ENCODE measurements around the gene CHRNA5. TPM values are rescaled to one million over a fixed set of nuclear protein-coding genes. Genes with fewer than 3 reads are reported as not detected.

The CHRNA5 gene
- polyA plus RNA-seq, 2 of the 4 experiments (the other 2 are of a cell fraction) = 29.8 to 49.6 TPM

GRCh38 chr15:78629716-78630065 is 64.4 kb downstream of the CHRNA5 start:
- WGBS (ENCODE audit: missing lambda C conversion rate) = 73% methylated on average over 12 of the region's 12 CpGs
- DNase-seq (ENCODE audit: low read depth in 1 of 2, low spot score in 1 of 2) = no peak
- ChIA-PET CTCF (interaction anchor here (0.5 to 19.2 kb wide), 6 partner anchors 5 to 204 kb away, joined by 3 to 256 read pairs (median 116); partner anchors contain the start of genes CHRNA3 and CHRNB4), POLR2A (no interaction called here)
- FAIRE-seq = no peak
- Histone ChIP-seq H3K4me3 (no peak overlapping the region), H3K27ac (no peak overlapping the region), H3K9me3 (peaks cover 7% of the 10 kb centered on the region), H3K4me1 (no peaks in the 10 kb centered on the region), H3K4me2 (no peak overlapping the region)
- TF ChIP-seq RARB (CRISPR knock-in tag; IDR thresholded peaks at IDR 0.05) (no peak), HOXA7 (CRISPR knock-in tag; IDR thresholded peaks at IDR 0.05) (no peak), MAX (IDR thresholded peaks at IDR 0.05) (no peak), SREBF2 (IDR thresholded peaks at IDR 0.05) (no peak), ESRRA (IDR thresholded peaks at IDR 0.05; ENCODE audit: borderline replicate concordance, low read length) (no peak), E2F6 (IDR thresholded peaks at IDR 0.05; ENCODE audit: borderline replicate concordance, low read depth) (no peak), HES2 (IDR thresholded peaks at IDR 0.05) (no peak), FOSB (CRISPR knock-in tag; IDR thresholded peaks at IDR 0.05) (no peak), JUNB (IDR thresholded peaks at IDR 0.05) (no peak), CHD2 (IDR thresholded peaks at IDR 0.05; ENCODE audit: low read length, partially characterized antibody) (no peak), POLR2A (IDR thresholded peaks at IDR 0.05; ENCODE audit: low read length) (no peak), KDM1A (IDR thresholded peaks at IDR 0.05; ENCODE audit: low read depth) (no peak), CTCF (IDR thresholded peaks at IDR 0.05) (no peak), HDAC2 (IDR thresholded peaks at IDR 0.05) (no peak), HOXB13 (CRISPR knock-in tag; IDR thresholded peaks at IDR 0.05; ENCODE audit: low read depth) (no peak)
- TF ChIP-seq, protein P1, sequence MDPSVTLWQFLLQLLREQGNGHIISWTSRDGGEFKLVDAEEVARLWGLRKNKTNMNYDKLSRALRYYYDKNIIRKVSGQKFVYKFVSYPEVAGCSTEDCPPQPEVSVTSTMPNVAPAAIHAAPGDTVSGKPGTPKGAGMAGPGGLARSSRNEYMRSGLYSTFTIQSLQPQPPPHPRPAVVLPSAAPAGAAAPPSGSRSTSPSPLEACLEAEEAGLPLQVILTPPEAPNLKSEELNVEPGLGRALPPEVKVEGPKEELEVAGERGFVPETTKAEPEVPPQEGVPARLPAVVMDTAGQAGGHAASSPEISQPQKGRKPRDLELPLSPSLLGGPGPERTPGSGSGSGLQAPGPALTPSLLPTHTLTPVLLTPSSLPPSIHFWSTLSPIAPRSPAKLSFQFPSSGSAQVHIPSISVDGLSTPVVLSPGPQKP (IDR thresholded peaks at IDR 0.05; ENCODE audit: low read depth, low read length) = no peak
- no peak for ATAC-seq

- H3K9me3 ChIP-seq = peaks cover 7% of the 10 kb centered on the region
- 61% methylated on average over 9 of the region's 9 CpGs for WGBS (ENCODE audit: missing lambda C conversion rate)
- no peak overlapping the region for H3K27ac ChIP-seq
Measured at GRCh38 chr15:78630886-78631633, 65.7 kb downstream of the CHRNA5 start.

More at GRCh38 chr15:78630886-78631633, 65.7 kb downstream of the CHRNA5 start:
- no peak for TF ChIP-seq PHF8 (IDR thresholded peaks at IDR 0.05; ENCODE audit: borderline replicate concordance, low read depth)
- TF ChIP-seq PBX3 (IDR thresholded peaks at IDR 0.05) = no peak
- TF ChIP-seq JUNB (IDR thresholded peaks at IDR 0.05) = no peak
- FAIRE-seq (no peak), DNase-seq (ENCODE audit: low read depth in 1 of 2, low spot score in 1 of 2) (no peak), ATAC-seq (no peak)
- no peak overlapping the region for H3K4me3 ChIP-seq
- POLR2A ChIA-PET = no interaction called here
- no peak overlapping the region for H3K4me2 ChIP-seq
- H3K4me1 ChIP-seq = no peaks in the 10 kb centered on the region
- CTCF ChIA-PET = interaction anchor here (0.9 to 19.2 kb wide), 8 partner anchors 5 to 120 kb away, joined by 3 to 256 read pairs (median 6); partner anchors contain the start of genes CHRNA3 and CHRNB4

Data from A549 (cell line).